ENCODE data around the gene ADAMTS2. TPM values are rescaled to one million over a fixed set of nuclear protein-coding genes. Genes with fewer than 3 reads are reported as not detected.

ADAMTS2 gene
- total and polyA plus RNA-seq, 5 donors from 2014 or later, result 0.03 TPM; not detected in 4

DNA sequence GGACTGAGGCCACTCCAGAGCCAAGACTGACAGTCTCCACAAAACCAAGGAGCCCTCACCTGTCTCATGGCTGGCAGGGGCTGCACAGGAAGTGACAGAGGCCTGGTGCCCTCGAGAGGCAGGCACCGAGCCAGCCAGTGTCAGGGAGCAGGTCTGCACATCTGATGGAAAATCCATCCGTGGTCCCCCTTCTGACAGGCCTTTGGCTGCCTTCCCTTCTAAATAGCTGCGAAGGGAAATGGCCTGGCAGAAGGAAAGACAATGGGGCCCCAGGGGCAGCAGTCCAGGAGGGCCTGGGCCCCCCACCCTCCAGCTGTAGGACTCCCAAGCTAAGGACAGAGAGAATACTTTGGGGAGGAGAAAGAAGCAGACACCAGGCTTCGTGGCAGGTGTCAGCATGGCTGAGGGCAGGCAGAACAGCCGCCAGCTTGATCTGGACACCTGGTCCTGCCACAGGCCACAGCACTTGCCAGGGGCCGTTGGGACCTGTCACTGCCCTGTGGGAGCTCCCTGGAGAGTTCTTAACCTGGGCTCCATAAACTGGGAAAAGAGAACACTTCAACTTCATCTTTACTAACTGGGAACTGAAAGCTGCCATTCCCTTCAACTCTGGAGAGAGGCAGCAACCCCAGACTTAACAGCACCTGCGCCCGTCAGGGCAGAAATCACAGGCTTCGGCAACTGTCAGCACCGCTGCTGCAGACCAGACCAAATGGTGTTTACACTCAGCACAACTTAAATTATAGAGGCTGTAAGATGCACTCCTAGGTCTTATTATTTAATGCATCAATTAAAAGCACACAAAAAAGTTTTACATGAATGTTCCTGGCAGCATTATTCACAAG lies 22.0 kb downstream of the ADAMTS2 start:
- Mint-ChIP-seq H3K36me3 (no peaks in the 10 kb centered on the region), H3K4me3 (no peak overlapping the region), H3K27ac (no peak overlapping the region), H3K27me3 (peaks cover 4% of the 10 kb centered on the region), H3K9me3 (no peaks in the 10 kb centered on the region), H3K4me1 (no peaks in the 10 kb centered on the region)
- no peak for ATAC-seq (ENCODE audit: low read depth in 2 of 2)
- no peak for DNase-seq
- Histone ChIP-seq H3K9me3 (ENCODE audit: control insufficient read depth in 2 of 2, low read length in 2 of 2) (no peaks in the 10 kb centered on the region), H3K4me1 (ENCODE audit: control insufficient read depth, insufficient read depth, low read length, poor library complexity, severe bottlenecking) (no peaks in the 10 kb centered on the region), H3K27ac (ENCODE audit: insufficient read depth, low read length, poor library complexity, severe bottlenecking) (no peak overlapping the region), H3K36me3 (ENCODE audit: control insufficient read depth, insufficient read depth, low read length) (no peaks in the 10 kb centered on the region), H3K4me3 (ENCODE audit: low read depth, low read length) (no peak overlapping the region), H3K27me3 (ENCODE audit: control insufficient read depth, insufficient read depth, low read length) (no peaks in the 10 kb centered on the region)

DNA sequence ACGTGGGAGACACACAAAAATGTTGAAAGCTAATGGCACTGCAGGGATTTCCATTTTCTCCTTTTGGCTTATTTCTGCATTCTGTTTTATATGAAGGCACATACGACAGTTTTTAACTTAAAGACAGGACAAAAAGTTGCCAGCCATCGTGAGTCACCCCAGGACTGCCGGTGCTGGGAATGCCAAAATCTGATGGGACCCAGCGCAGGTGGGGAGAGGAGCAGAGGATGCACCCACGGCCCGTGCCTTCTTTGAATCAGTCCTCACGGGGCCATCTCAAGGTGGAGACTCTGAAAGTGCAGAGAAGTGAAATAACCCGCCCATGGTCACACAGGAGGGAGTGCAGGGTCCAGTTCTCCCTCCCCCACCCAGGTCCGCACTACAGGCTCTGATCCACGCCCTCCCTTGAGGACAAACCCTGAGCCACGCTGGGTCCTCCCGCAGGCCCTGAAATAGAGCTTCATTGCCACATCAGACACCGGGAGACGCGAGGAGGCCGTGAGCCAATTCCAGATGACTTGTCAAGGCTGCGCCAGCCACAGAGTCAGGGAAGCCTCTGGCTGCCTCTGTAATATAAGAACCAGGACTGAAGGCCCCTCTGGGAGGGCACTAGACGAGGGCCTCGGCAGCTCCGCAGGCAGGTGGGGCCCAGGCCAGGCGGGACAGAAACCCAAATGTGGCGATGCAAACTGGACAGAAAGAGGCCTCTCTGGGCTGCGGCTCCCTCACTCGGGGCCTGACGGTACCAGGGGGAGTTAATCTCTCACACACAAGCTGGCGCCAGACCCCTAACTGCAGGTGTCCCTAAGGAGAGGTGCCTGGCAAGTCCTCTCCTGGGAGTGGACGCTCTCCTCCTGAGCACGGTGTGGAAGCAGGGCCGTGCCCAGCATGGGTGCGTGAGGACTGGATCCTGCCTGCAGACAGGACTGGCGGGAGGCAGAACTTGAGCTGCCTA lies 22.9 kb downstream of the ADAMTS2 start:
- no peaks in the 10 kb centered on the region for H3K36me3 Mint-ChIP-seq
- H3K27me3 Mint-ChIP-seq, result no peaks in the 10 kb centered on the region
- no peaks in the 10 kb centered on the region for H3K4me1 Mint-ChIP-seq
- no peaks in the 10 kb centered on the region for H3K27me3 ChIP-seq (ENCODE audit: control insufficient read depth, insufficient read depth, low read length)
- H3K4me3 Mint-ChIP-seq, result no peak overlapping the region
- ATAC-seq (ENCODE audit: low read depth in 2 of 2) (no peak), DNase-seq (no peak)
- no peaks in the 10 kb centered on the region for H3K9me3 Mint-ChIP-seq
- no peaks in the 10 kb centered on the region for H3K9me3 ChIP-seq (ENCODE audit: control insufficient read depth in 2 of 2, low read length in 2 of 2)
- H3K27ac ChIP-seq (ENCODE audit: insufficient read depth, low read length, poor library complexity, severe bottlenecking), result no peak overlapping the region
- no peak overlapping the region for H3K27ac Mint-ChIP-seq
- no peaks in the 10 kb centered on the region for H3K4me1 ChIP-seq (ENCODE audit: control insufficient read depth, insufficient read depth, low read length, poor library complexity, severe bottlenecking)
- H3K36me3 ChIP-seq (ENCODE audit: control insufficient read depth, insufficient read depth, low read length), result no peaks in the 10 kb centered on the region
- no peak overlapping the region for H3K4me3 ChIP-seq (ENCODE audit: low read depth, low read length)

DNA sequence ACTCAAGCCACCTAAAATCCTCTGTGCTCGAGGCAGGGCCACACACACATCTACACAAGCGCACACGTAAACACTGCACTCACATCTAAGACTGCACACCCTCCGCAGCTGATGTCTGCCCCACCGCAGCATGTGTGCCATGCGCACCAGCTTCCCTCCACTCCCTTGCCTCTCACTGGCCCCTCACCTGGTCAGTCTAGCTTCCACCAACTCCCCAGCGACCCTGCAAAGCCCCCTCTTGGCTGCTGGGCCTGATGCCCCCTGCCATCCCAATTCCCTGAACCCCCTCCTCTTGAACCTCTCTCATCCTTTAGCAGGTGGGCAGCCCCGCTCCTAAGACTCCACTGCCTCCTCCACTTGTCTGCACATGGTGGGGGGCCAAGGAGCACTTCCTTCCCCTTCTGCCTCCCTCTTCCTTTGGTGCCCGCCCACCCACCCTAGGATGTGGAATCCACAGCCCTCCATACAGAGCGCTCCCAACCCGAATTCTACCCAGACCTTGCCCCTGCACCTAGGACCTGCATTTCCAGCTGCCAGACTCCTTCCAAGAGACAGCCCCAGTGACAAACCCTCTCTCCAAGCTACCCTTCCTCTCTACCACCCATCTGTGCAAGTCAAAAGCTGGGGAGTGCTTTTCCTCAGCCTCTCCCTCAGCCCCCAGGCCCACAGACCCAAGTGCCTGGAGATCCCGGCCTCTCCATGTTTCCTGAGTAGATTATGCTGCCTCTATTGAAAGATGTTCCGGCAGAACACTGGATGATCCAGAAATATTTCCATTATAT lies 23.9 kb downstream of the ADAMTS2 start:
- no peaks in the 10 kb centered on the region for H3K36me3 Mint-ChIP-seq
- ATAC-seq (ENCODE audit: low read depth in 2 of 2) (no peak), DNase-seq (no peak)
- H3K9me3 ChIP-seq (ENCODE audit: control insufficient read depth in 2 of 2, low read length in 2 of 2), result no peaks in the 10 kb centered on the region
- no peaks in the 10 kb centered on the region for H3K4me1 Mint-ChIP-seq
- H3K36me3 ChIP-seq (ENCODE audit: control insufficient read depth, insufficient read depth, low read length), result no peaks in the 10 kb centered on the region
- H3K9me3 Mint-ChIP-seq, result no peaks in the 10 kb centered on the region
- no peak overlapping the region for H3K4me3 ChIP-seq (ENCODE audit: low read depth, low read length)
- H3K4me1 ChIP-seq (ENCODE audit: control insufficient read depth, insufficient read depth, low read length, poor library complexity, severe bottlenecking), result no peaks in the 10 kb centered on the region
- H3K27ac ChIP-seq (ENCODE audit: insufficient read depth, low read length, poor library complexity, severe bottlenecking), result no peak overlapping the region
- no peaks in the 10 kb centered on the region for H3K27me3 ChIP-seq (ENCODE audit: control insufficient read depth, insufficient read depth, low read length)
- no peak overlapping the region for H3K27ac Mint-ChIP-seq
- H3K27me3 Mint-ChIP-seq, result no peaks in the 10 kb centered on the region
- H3K4me3 Mint-ChIP-seq, result no peak overlapping the region

DNA sequence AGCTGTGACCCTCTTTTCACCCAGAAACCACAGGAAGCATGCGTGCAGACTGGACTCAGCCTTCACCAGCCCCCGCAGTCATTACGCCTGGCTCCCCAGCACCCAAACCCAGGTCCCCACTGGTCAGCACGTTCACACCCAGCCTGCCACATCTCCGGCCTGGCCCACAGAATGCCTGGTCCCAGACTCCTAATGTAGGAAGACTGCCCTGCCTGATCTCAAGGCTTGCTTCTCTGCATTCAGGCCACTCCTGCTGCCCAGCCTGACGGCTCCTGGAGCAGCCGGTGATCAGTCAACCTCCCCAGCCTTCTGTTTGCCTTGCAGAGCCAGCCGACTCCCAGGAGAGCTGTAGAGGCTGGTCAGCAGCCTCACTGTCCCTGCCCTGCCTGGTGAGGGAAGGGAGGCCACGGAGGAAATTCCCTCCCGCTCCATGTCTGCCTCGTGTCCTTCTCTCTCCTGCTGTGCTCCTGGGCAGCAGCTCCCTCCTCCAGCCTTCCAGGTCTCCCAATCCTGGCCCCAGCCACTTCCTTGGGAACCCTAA lies 25.4 kb downstream of the ADAMTS2 start:
- DNase-seq (no peak), ATAC-seq (ENCODE audit: low read depth in 2 of 2) (no peak)
- H3K4me3 ChIP-seq (ENCODE audit: low read depth, low read length), result no peak overlapping the region
- H3K9me3 Mint-ChIP-seq, result no peaks in the 10 kb centered on the region
- H3K4me1 ChIP-seq (ENCODE audit: control insufficient read depth, insufficient read depth, low read length, poor library complexity, severe bottlenecking), result no peaks in the 10 kb centered on the region
- no peaks in the 10 kb centered on the region for H3K36me3 Mint-ChIP-seq
- no peaks in the 10 kb centered on the region for H3K4me1 Mint-ChIP-seq
- no peak overlapping the region for H3K27ac ChIP-seq (ENCODE audit: insufficient read depth, low read length, poor library complexity, severe bottlenecking)
- no peaks in the 10 kb centered on the region for H3K27me3 ChIP-seq (ENCODE audit: control insufficient read depth, insufficient read depth, low read length)
- no peaks in the 10 kb centered on the region for H3K27me3 Mint-ChIP-seq
- peak overlapping the region in 1 of 4 donors; percentile 10 for H3K4me3 Mint-ChIP-seq
- H3K9me3 ChIP-seq (ENCODE audit: control insufficient read depth in 2 of 2, low read length in 2 of 2), result no peaks in the 10 kb centered on the region
- H3K36me3 ChIP-seq (ENCODE audit: control insufficient read depth, insufficient read depth, low read length), result no peaks in the 10 kb centered on the region
- no peak overlapping the region for H3K27ac Mint-ChIP-seq

DNA sequence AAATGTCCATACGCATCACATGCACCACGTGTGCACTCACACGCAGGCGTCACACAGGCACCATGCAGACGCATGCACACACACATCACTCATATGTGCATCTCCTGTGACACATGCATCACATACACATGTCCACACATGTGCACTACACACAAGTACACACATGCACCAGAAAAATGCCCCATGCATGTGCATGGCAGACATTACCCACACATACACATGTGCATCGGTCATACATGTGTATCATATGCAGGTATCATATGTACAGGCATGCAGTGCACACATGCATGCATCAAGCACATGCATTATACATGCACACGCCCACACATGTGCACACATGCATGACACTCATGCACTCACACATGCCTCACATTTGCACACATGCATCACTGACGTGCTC lies 26.1 kb downstream of the ADAMTS2 start:
- Histone ChIP-seq H3K36me3 (ENCODE audit: control insufficient read depth, insufficient read depth, low read length) (no peaks in the 10 kb centered on the region), H3K27ac (ENCODE audit: insufficient read depth, low read length, poor library complexity, severe bottlenecking) (no peak overlapping the region), H3K4me1 (ENCODE audit: control insufficient read depth, insufficient read depth, low read length, poor library complexity, severe bottlenecking) (no peaks in the 10 kb centered on the region), H3K4me3 (ENCODE audit: low read depth, low read length) (no peak overlapping the region), H3K27me3 (ENCODE audit: control insufficient read depth, insufficient read depth, low read length) (no peaks in the 10 kb centered on the region), H3K9me3 (ENCODE audit: control insufficient read depth in 2 of 2, low read length in 2 of 2) (no peaks in the 10 kb centered on the region)
- H3K36me3 Mint-ChIP-seq, result no peaks in the 10 kb centered on the region
- no peak for DNase-seq
- H3K27ac Mint-ChIP-seq, result peak overlapping the region in 1 of 3 donors; percentile 17
- H3K27me3 Mint-ChIP-seq, result no peaks in the 10 kb centered on the region
- H3K4me1 Mint-ChIP-seq, result no peaks in the 10 kb centered on the region
- H3K9me3 Mint-ChIP-seq, result no peaks in the 10 kb centered on the region
- no peak overlapping the region for H3K4me3 Mint-ChIP-seq
- no peak for ATAC-seq (ENCODE audit: low read depth in 2 of 2)

DNA sequence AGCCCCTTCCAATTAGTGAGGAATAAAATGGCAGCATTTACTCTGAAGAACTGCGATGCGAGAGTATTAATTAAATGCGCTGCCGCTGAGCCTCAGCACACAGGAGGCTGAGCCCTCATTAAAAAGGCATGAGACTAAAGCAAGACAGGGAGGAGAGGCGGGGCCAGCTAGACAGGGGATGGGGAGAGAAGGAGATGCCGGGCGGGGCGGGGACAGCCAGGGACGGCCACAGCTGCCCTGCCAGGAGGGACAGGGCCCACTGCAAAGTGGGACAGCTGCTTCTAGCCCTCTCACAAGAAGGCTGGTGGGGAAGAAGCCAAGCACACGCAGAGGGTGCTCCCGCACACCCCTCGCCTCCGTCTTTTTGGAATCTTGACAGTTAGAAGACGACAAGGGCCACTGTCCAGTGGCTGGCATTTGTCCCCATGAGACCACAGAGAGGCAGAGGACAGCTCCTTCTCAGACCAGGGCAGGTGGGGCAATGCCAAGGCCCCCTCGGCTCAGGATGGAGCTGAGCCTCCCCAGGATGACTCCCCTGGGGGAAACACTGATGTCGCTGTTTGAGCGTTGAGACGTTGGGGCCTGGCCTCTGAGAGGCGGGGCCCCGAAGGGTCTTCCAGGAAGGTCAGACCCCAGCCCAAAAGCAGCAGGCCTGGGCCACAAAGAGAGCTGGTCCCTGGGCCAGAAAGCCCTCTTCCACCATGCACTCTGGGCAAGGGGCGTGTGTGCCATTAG lies 26.9 kb downstream of the ADAMTS2 start:
- Mint-ChIP-seq H3K4me3 (no peak overlapping the region), H3K9me3 (no peaks in the 10 kb centered on the region), H3K36me3 (no peaks in the 10 kb centered on the region), H3K4me1 (no peaks in the 10 kb centered on the region), H3K27me3 (no peaks in the 10 kb centered on the region), H3K27ac (no peak overlapping the region)
- H3K9me3 ChIP-seq (ENCODE audit: control insufficient read depth in 2 of 2, low read length in 2 of 2), result no peaks in the 10 kb centered on the region
- no peaks in the 10 kb centered on the region for H3K4me1 ChIP-seq (ENCODE audit: control insufficient read depth, insufficient read depth, low read length, poor library complexity, severe bottlenecking)
- H3K27me3 ChIP-seq (ENCODE audit: control insufficient read depth, insufficient read depth, low read length), result no peaks in the 10 kb centered on the region
- no peak overlapping the region for H3K4me3 ChIP-seq (ENCODE audit: low read depth, low read length)
- DNase-seq, result no peak
- no peaks in the 10 kb centered on the region for H3K36me3 ChIP-seq (ENCODE audit: control insufficient read depth, insufficient read depth, low read length)
- ATAC-seq (ENCODE audit: low read depth in 2 of 2), result no peak
- no peak overlapping the region for H3K27ac ChIP-seq (ENCODE audit: insufficient read depth, low read length, poor library complexity, severe bottlenecking)

Measured in CD4-positive, CD25-positive, alpha-beta regulatory T cell (primary cell).